Fibroblast of lung (primary cell): ENCODE results near the gene FUT8.

Source experiments
- EZH2 ChIP-seq: IDR thresholded peaks from 2 replicates; pipeline ENCODE4 v1.5.1; 2012; ENCODE audit warnings: low read length, control low read depth, mild to moderate bottlenecking; ENCODE audit errors: missing control alignments
- TF ChIP-seq, protein P1 (sequence below), 2 donors: IDR thresholded peaks in 1 of 2; conservative IDR thresholded peaks in 1 of 2; 1 replicate in 1 of 2; 2 replicates in 1 of 2; pipeline ENCODE4 v1.5.1; 2011 to 2012; ENCODE audit warnings: low read length in 2 of 2, control low read depth in 1 of 2, inconsistent platforms in 1 of 2, low read depth in 1 of 2, mild to moderate bottlenecking in 1 of 2

DNA sequence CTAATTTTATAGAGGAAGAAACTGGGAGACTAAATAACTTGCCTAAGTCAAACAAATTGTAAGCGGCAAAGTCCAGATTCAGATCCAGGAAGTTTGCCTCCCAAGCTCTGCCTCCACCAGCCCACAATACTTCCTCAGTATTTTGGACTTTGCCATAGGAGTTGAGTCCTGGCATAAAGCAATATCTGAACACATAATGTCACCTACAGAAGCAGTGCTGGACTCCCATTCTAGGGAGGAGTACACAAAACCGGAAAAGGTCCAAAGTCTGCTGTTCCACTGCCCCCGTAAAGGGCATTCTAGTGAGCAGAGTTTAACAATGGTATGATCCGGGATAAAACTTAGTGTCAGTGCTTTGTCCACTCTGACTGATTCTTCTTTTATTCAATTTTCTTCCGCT lies 340.5 kb downstream of the FUT8 start:
- TF ChIP-seq, protein P1, sequence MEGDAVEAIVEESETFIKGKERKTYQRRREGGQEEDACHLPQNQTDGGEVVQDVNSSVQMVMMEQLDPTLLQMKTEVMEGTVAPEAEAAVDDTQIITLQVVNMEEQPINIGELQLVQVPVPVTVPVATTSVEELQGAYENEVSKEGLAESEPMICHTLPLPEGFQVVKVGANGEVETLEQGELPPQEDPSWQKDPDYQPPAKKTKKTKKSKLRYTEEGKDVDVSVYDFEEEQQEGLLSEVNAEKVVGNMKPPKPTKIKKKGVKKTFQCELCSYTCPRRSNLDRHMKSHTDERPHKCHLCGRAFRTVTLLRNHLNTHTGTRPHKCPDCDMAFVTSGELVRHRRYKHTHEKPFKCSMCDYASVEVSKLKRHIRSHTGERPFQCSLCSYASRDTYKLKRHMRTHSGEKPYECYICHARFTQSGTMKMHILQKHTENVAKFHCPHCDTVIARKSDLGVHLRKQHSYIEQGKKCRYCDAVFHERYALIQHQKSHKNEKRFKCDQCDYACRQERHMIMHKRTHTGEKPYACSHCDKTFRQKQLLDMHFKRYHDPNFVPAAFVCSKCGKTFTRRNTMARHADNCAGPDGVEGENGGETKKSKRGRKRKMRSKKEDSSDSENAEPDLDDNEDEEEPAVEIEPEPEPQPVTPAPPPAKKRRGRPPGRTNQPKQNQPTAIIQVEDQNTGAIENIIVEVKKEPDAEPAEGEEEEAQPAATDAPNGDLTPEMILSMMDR (conservative IDR thresholded peaks at IDR 0.05 in 1 of 2, IDR thresholded peaks at IDR 0.05 in 1 of 2; ENCODE audit: low read depth in 1 of 2, low read length in 2 of 2), result no peak
- TF ChIP-seq EZH2, result no peak
